ES-I3 (cell line): ENCODE data around the gene TOX2.

Experiments
- H3K36me3 ChIP-seq: 2 replicates; pipeline ENCODE4 v1.6.1; 2013; ENCODE audit warnings: mild to moderate bottlenecking, low read length, control low read depth, moderate library complexity; ENCODE audit not compliant: insufficient read depth
- H3K4me1 ChIP-seq: 2 replicates; pipeline ENCODE4 v1.6.1; 2013; ENCODE audit warnings: mild to moderate bottlenecking, control low read depth, low read length; ENCODE audit not compliant: insufficient read depth
- H3K9ac ChIP-seq: 2 replicates; pipeline ENCODE4 v1.6.1; 2013; ENCODE audit warnings: low read depth, mild to moderate bottlenecking, low read length, moderate library complexity
- H3K9me3 ChIP-seq: 2 replicates; pipeline ENCODE4 v1.6.1; 2013; ENCODE audit warnings: mild to moderate bottlenecking, low read length, moderate library complexity; ENCODE audit not compliant: control insufficient read depth, insufficient read depth

TOX2 gene

GRCh38 chr20:44018942-44019637, 104.4 kb downstream of the TOX2 start:
- H3K9me3 ChIP-seq, result no peaks in the 10 kb centered on the region
- no peaks in the 10 kb centered on the region for H3K36me3 ChIP-seq
- peaks cover 13% of the 10 kb centered on the region; the same call in 1 of the 2 replicates for H3K4me1 ChIP-seq
- no peak overlapping the region for H3K9ac ChIP-seq

GRCh38 chr20:44019638-44020335, 105.1 kb downstream of the TOX2 start:
- Histone ChIP-seq H3K4me1 (peaks cover 13% of the 10 kb centered on the region; the same call in 1 of the 2 replicates), H3K9me3 (no peaks in the 10 kb centered on the region), H3K9ac (no peak overlapping the region), H3K36me3 (no peaks in the 10 kb centered on the region)

GRCh38 chr20:44020406-44021148, 105.9 kb downstream of the TOX2 start:
- Histone ChIP-seq H3K9ac (no peak overlapping the region), H3K9me3 (no peaks in the 10 kb centered on the region), H3K36me3 (no peaks in the 10 kb centered on the region), H3K4me1 (peaks cover 13% of the 10 kb centered on the region; the same call in 1 of the 2 replicates)

- peaks cover 13% of the 10 kb centered on the region; the same call in 1 of the 2 replicates for H3K4me1 ChIP-seq
- no peaks in the 10 kb centered on the region for H3K36me3 ChIP-seq
- no peaks in the 10 kb centered on the region for H3K9me3 ChIP-seq
- no peak overlapping the region for H3K9ac ChIP-seq
These were observed 106.5 kb downstream of the TOX2 start for GRCh38 chr20:44021186-44021585.

- peaks cover 13% of the 10 kb centered on the region; the same call in 1 of the 2 replicates for H3K4me1 ChIP-seq
These were observed 107.2 kb downstream of the TOX2 start for GRCh38 chr20:44021900-44022299.

GRCh38 chr20:44022464-44022863, 107.8 kb downstream of the TOX2 start:
- Histone ChIP-seq H3K9me3 (no peaks in the 10 kb centered on the region), H3K4me1 (peaks cover 13% of the 10 kb centered on the region; the same call in 1 of the 2 replicates), H3K9ac (no peak overlapping the region)

More at GRCh38 chr20:44021900-44022299, 107.2 kb downstream of the TOX2 start:
- H3K9ac ChIP-seq, result no peak overlapping the region
- H3K36me3 ChIP-seq, result no peaks in the 10 kb centered on the region
- no peaks in the 10 kb centered on the region for H3K9me3 ChIP-seq

GRCh38 chr20:44023515-44024371, 109.1 kb downstream of the TOX2 start:
- Histone ChIP-seq H3K4me1 (peaks cover 13% of the 10 kb centered on the region; the same call in 1 of the 2 replicates), H3K9ac (no peak overlapping the region), H3K9me3 (no peaks in the 10 kb centered on the region), H3K36me3 (no peaks in the 10 kb centered on the region)

More at GRCh38 chr20:44022464-44022863, 107.8 kb downstream of the TOX2 start:
- no peaks in the 10 kb centered on the region for H3K36me3 ChIP-seq

GRCh38 chr20:44024820-44025580, 110.3 kb downstream of the TOX2 start:
- no peaks in the 10 kb centered on the region for H3K9me3 ChIP-seq
- no peak overlapping the region for H3K9ac ChIP-seq
- peaks cover 9% of the 10 kb centered on the region; the same call in 1 of the 2 replicates for H3K4me1 ChIP-seq
- no peaks in the 10 kb centered on the region for H3K36me3 ChIP-seq

- Histone ChIP-seq H3K9ac (no peak overlapping the region), H3K9me3 (no peaks in the 10 kb centered on the region), H3K36me3 (no peaks in the 10 kb centered on the region), H3K4me1 (peaks cover 3% of the 10 kb centered on the region; the same call in 1 of the 2 replicates)
These were observed 111.1 kb downstream of the TOX2 start for GRCh38 chr20:44025756-44026155.

- H3K9ac ChIP-seq, result no peak overlapping the region
- no peaks in the 10 kb centered on the region; the same call in 1 of the 2 replicates for H3K4me1 ChIP-seq
- H3K36me3 ChIP-seq, result no peaks in the 10 kb centered on the region
- H3K9me3 ChIP-seq, result no peaks in the 10 kb centered on the region
These were observed 112.1 kb downstream of the TOX2 start for GRCh38 chr20:44026647-44027342.

- Histone ChIP-seq H3K9me3 (no peaks in the 10 kb centered on the region), H3K4me1 (no peaks in the 10 kb centered on the region; the same call in 1 of the 2 replicates), H3K36me3 (no peaks in the 10 kb centered on the region), H3K9ac (no peak overlapping the region)
These were observed 112.8 kb downstream of the TOX2 start for GRCh38 chr20:44027343-44028002.

GRCh38 chr20:44028003-44028730, 113.5 kb downstream of the TOX2 start:
- H3K9ac ChIP-seq, result no peak overlapping the region
- no peaks in the 10 kb centered on the region for H3K36me3 ChIP-seq
- no peaks in the 10 kb centered on the region; the same call in 1 of the 2 replicates for H3K4me1 ChIP-seq
- H3K9me3 ChIP-seq, result no peaks in the 10 kb centered on the region
